OCI-LY1 (cell line): Measurements from ENCODE around the gene TMOD3.

ENCODE experiments used
- CTCF ChIP-seq: fragments of 200-600 bp; sonication (generic), shearing (Covaris generic); IDR thresholded peaks from 2 replicates; pipeline ENCODE4 v1.5.1; 2017; ENCODE audit warnings: mild to moderate bottlenecking, antibody characterized with exemption, low read length, moderate library complexity, mixed read lengths
- EZH2 ChIP-seq: fragments of 200-600 bp; sonication (generic), shearing (Covaris generic); IDR thresholded peaks from 2 replicates; pipeline ENCODE4 v1.8.0; 2017; ENCODE audit warnings: borderline replicate concordance, mixed run types, mild to moderate bottlenecking, antibody characterized with exemption, low read length, moderate library complexity, mixed read lengths

- TF ChIP-seq CTCF (no peak), EZH2 (no peak)
Observed at GRCh38 chr15:51883271-51883837, 53.9 kb downstream of the TMOD3 start.
